DMS114 treated with DMSO at 0.1 percent for 48 hours (cell line): ENCODE data around the gene CYP2D6.
"Not testable (repeated sequence)": the region's sequence is repeated elsewhere in the genome, so short reads cannot be mapped to it uniquely, and the experiment has no call there.

Source experiments
- DNase-seq: peaks from one replicate; lab custom pipeline; 2025; ENCODE audit not compliant: unreplicated experiment; lab: John Stamatoyannopoulos, UW

The CYP2D6 gene

GRCh38 chr22:42134100-42135020, 3.8 kb upstream of the CYP2D6 start:
- DNase-seq = no peak

- DNase-seq = no peak
Measured at GRCh38 chr22:42132457-42132856, 1.8 kb upstream of the CYP2D6 start.

GRCh38 chr22:42131562-42131961, 952 bp upstream of the CYP2D6 start:
- DNase-seq = no peak

DNA sequence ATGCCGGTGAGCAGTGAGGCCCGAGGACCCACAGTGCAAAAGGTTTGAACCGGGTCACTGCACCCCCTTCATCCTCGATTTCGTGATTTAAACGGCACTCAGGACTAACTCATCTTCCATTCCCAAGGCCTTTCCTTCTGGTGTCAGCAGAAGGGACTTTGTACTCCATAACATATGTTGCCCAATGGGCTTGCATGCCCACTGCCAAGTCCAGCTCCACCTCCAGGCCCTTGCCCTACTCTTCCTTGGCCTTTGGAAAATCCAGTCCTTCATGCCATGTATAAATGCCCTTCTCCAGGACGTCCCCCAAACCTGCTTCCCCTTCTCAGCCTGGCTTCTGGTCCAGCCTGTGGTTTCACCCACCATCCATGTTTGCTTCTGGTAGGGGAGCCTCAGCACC, 428 bp downstream of the CYP2D6 start:
- DNase-seq = not testable (repeated sequence)

- DNase-seq = not testable (repeated sequence)
Measured at GRCh38 chr22:42128776-42129694, 1.6 kb downstream of the CYP2D6 start.

DNA sequence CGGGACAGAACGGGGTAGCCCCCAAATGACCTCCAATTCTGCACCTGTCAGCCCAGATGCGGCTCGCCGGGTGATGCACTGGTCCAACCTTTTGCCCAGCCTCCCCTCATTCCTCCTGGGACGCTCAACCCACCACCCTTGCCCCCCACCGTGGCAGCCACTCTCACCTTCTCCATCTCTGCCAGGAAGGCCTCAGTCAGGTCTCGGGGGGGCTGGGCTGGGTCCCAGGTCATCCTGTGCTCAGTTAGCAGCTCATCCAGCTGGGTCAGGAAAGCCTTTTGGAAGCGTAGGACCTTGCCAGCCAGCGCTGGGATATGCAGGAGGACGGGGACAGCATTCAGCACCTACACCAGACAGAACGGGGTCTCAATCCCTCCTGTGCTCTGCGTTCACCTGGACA, 2.6 kb downstream of the CYP2D6 start:
- not testable (repeated sequence) for DNase-seq

DNA sequence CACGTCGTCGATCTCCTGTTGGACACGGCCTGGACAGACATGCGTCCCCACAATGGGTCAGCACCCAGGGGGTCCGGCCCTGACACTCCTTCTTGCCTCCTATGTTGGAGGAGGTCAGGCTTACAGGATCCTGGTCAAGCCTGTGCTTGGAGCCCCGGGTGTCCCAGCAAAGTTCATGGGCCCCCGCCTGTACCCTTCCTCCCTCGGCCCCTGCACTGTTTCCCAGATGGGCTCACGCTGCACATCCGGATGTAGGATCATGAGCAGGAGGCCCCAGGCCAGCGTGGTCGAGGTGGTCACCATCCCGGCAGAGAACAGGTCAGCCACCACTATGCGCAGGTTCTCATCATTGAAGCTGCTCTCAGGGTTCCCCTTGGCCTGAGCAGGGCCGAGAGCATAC, 3.0 kb downstream of the CYP2D6 start:
- DNase-seq = no peak

- DNase-seq = not testable (repeated sequence)
Measured at GRCh38 chr22:42123529-42123928, 7.1 kb downstream of the CYP2D6 start.

- DNase-seq = not testable (repeated sequence)
Measured at GRCh38 chr22:42120231-42121021, 10.2 kb downstream of the CYP2D6 start.

- no peak for DNase-seq
Measured at GRCh38 chr22:42116848-42117424, 13.7 kb downstream of the CYP2D6 start.

DNA sequence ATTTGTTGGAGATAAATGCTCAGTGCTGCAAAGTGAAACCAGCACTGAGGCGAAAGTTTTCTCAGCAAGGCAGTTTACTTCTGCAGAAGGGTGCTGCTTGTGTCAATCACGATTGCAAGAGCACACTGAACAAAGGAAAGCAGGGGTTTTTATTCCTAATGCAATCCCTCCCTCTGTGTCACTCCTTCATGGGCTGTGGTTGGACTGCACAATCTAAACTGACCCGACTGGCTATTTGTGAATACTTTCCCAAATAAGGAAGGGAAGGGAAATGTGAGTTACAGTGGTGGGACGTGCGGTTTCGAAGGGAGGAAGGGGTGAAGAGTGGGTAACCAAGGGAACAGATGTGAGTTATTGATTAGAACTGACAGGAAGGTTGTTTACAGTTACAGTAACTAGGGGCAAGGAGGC, 15.2 kb downstream of the CYP2D6 start:
- not testable (repeated sequence) for DNase-seq

- DNase-seq = no peak
Measured at GRCh38 chr22:42114721-42115120, 15.9 kb downstream of the CYP2D6 start.

DNA sequence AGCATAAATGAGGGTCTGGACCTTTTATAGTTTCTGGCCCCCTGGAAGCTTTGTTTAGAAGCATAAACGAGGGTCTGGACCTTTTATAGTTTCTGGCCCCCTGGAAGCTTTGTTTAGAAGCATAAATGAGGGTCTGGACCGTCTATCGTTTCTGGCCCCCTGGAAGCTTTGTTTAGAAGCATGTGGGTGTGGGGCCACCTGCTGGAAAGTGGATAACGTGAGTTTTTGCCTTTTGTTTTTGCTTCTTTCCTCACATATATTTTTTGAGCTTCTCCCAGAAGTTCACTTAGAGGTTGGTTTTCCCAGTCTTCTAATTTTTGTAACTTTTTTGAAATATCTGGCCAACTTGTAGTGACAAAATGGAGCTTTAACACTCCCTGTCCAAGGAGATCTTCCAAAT, 17.8 kb downstream of the CYP2D6 start:
- peak; percentile 11 for DNase-seq

GRCh38 chr22:42111798-42112197, 18.8 kb downstream of the CYP2D6 start:
- no peak for DNase-seq

DNA sequence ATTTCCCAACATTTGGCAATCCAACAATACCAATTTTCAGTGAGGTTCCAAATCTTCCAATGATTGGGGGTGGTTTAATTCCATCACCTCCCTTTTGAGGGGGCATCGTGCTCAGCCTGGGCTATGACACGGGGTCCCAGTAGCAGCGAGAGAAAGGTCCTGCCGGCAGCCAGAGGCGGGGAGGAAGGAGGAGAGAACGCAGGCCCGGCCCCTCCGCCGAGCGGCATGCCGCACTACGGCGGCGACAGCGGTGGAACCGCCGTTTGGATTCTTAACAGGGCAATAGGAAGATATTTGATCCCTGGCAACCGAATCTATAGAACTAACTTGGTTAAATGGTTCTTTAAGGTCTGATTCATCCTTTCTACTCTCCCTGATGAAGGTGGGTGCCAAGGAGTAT, 21.8 kb downstream of the CYP2D6 start:
- no peak for DNase-seq

- DNase-seq = not testable (repeated sequence)
Measured at GRCh38 chr22:42104332-42104860, 26.2 kb downstream of the CYP2D6 start.

GRCh38 chr22:42101199-42101598, 29.4 kb downstream of the CYP2D6 start:
- DNase-seq = no peak

GRCh38 chr22:42091455-42091782, 39.2 kb downstream of the CYP2D6 start:
- no peak for DNase-seq

GRCh38 chr22:42090596-42091454, 39.8 kb downstream of the CYP2D6 start, which contains the start of gene NDUFA6:
Gene NDUFA6, minus strand, starts transcription at chr22:42090772. Its CDS starts 28 bp downstream, at chr22:42090744.
- peak; percentile 97 for DNase-seq
